Right lobe of liver (tissue), 6 donors: ENCODE measurements around the gene GRIFIN. TPM values are rescaled to one million over a fixed set of nuclear protein-coding genes. Genes with fewer than 3 reads are reported as not detected.
A peak's percentile ranks its signal among the peaks of the same experiment; 100 is the strongest.

Source experiments
- ATAC-seq, 4 donors: fragments of 200-7000 bp; cut with Tn5 transposase; one replicate each; pipeline ENCODE4 v1.9.1; 2020; ENCODE audit warnings: mild to moderate bottlenecking in 4 of 4, moderate library complexity in 4 of 4
- DNase-seq, 3 donors: peaks; one replicate each; pipeline ENCODE4 v3.0.0-alpha.2; 2020
- H3K27ac ChIP-seq, 3 donors: fragments of 200-600 bp; one replicate each; pipeline ENCODE4 v1.8.0; 2022
- H3K27me3 ChIP-seq, 2 donors: fragments of 200-600 bp; one replicate each; pipeline ENCODE4 v1.8.0; 2022
- H3K36me3 ChIP-seq, 4 donors: fragments of 200-600 bp; sonication (generic) in 1 of 4; one replicate each; pipeline versions ENCODE4 v1.5.1 to v1.8.0; 2017 to 2022; ENCODE audit warnings: control low read depth in 1 of 4
- H3K4me1 ChIP-seq, 4 donors: fragments of 200-600 bp; sonication (generic) in 1 of 4; one replicate each; pipeline versions ENCODE4 v1.5.1 to v1.8.0; 2017 to 2022; ENCODE audit warnings: control low read depth in 1 of 4
- H3K4me3 ChIP-seq, 3 donors: fragments of 200-600 bp; one replicate each; pipeline ENCODE4 v1.8.0; 2022
- H3K9me3 ChIP-seq, 4 donors: fragments of 200-600 bp; sonication (generic) in 1 of 4; one replicate each; pipeline versions ENCODE4 v1.5.1 to v1.8.0; 2017 to 2022; ENCODE audit warnings: control low read depth in 1 of 4
- CTCF ChIP-seq, 4 donors: fragments of 200-600 bp in 3 of 4; fragments of 450-650 bp in 1 of 4; IDR thresholded peaks; one replicate each; pipeline versions ENCODE4 v1.5.1 to v1.8.0; 2016 to 2022; ENCODE audit warnings: antibody characterized with exemption in 4 of 4, mild to moderate bottlenecking in 2 of 4
- POLR2A ChIP-seq: fragments of 450-650 bp; IDR thresholded peaks from one replicate; pipeline ENCODE4 v1.6.1; 2017; ENCODE audit warnings: antibody characterized with exemption, mild to moderate bottlenecking
- WGBS: methylation state at CpG from one replicate; pipeline ENCODE4 v1.1.6; 2018; ENCODE audit warnings: low coverage, low lambda C conversion rate; ENCODE audit not compliant: insufficient coverage; ENCODE audit errors: missing lambda C conversion rate; 5-methylcytosine and 5-hydroxymethylcytosine counted together
- intact Hi-C, 2 donors: fragments of 100-400 bp; cut with DNase I; formaldehyde crosslinking; loops; one replicate each; pipeline versions ENCODE4 v1.11.2 to v1.14.1; 2022
- total RNA-seq, 6 experiments: library from RNA; depleted of rRNA in 2 of 6; stranded (reverse); fragments of >200 nt in 2 of 6; fragmentation: NEBNext Ultra II Directional in 3 of 6; extraction: Animal tissue kit (Norgen Biotek cat#: 25700) in 3 of 6; gene quantifications; one replicate each; pipeline versions ENCODE4 v1.1.0 to v1.2.4, GENCODE V29; 2016 to 2023
- donor health status: DM: no; HTN: yes; CAD: no.
- donor health status: DM: no; HTN: no; CAD: no.
- donor health status: DM: no; HTN: no; CAD: no.
- donor health status: DM: no; HTN: yes; CAD: no.
- donor health status: DM: no; HTN: yes; CAD: no.

Gene GRIFIN
- total RNA-seq, 6 experiments from 2014 or later: not detected

DNA sequence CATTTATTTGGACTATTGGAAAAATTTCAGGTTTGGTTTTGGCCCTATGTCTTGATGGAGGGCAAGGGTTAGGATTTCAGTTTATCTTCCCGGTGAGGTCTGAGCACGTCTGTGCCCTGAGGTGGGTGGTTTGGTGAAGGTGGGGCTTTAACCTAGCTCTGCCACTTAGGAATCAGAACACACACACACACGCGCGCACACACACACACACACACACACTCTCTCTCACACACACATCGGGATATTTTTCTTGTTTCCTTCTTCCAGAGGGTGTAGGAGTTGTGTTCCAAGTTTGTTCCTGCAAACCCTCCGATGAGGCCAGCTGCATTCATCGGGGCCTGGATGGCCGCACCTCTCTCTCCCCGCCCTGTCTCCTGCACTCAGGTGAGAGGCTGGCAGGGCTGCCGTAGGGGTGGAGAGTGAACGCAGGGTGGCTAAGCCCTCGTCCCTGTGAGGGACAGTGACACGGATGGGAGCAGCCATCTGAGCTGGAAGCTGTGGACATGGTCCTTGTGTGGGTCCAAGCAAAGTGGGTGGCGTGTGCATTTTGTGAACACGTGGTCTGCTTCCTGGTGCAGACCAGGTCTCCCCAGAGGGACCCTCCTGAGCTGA is 38.6 kb downstream of the GRIFIN start:
- DNase-seq (no peak), ATAC-seq (no peak)
- H3K4me1 ChIP-seq: no peaks in the 10 kb centered on the region

GRCh38 chr7:2437136-2437535 is 39.1 kb downstream of the GRIFIN start:
- Histone ChIP-seq H3K27me3 (no peaks in the 10 kb centered on the region), H3K36me3 (peaks cover 0 to 12% (median 2%) of the 10 kb centered on the region in 4 donors), H3K4me3 (no peak overlapping the region), H3K27ac (no peak overlapping the region), H3K9me3 (no peaks in the 10 kb centered on the region), H3K4me1 (no peaks in the 10 kb centered on the region)
- no peak for DNase-seq
- WGBS: 88% methylated on average over 9 of the region's 9 CpGs
- intact Hi-C loops: no loop called here
- no peak for ATAC-seq
- TF ChIP-seq CTCF (IDR thresholded peaks at IDR 0.05) (no peak), POLR2A (no peak)

More for the DNA sequence above, 38.6 kb downstream of the GRIFIN start:
- Histone ChIP-seq H3K27me3 (no peaks in the 10 kb centered on the region), H3K27ac (no peak overlapping the region), H3K36me3 (peaks cover 0 to 12% (median 2%) of the 10 kb centered on the region in 4 donors), H3K4me3 (no peak overlapping the region), H3K9me3 (no peaks in the 10 kb centered on the region)
- WGBS: 70% methylated on average over 10 of the region's 16 CpGs
- TF ChIP-seq POLR2A (no peak), CTCF (IDR thresholded peaks at IDR 0.05) (no peak)
- intact Hi-C loops: no loop called here

DNA sequence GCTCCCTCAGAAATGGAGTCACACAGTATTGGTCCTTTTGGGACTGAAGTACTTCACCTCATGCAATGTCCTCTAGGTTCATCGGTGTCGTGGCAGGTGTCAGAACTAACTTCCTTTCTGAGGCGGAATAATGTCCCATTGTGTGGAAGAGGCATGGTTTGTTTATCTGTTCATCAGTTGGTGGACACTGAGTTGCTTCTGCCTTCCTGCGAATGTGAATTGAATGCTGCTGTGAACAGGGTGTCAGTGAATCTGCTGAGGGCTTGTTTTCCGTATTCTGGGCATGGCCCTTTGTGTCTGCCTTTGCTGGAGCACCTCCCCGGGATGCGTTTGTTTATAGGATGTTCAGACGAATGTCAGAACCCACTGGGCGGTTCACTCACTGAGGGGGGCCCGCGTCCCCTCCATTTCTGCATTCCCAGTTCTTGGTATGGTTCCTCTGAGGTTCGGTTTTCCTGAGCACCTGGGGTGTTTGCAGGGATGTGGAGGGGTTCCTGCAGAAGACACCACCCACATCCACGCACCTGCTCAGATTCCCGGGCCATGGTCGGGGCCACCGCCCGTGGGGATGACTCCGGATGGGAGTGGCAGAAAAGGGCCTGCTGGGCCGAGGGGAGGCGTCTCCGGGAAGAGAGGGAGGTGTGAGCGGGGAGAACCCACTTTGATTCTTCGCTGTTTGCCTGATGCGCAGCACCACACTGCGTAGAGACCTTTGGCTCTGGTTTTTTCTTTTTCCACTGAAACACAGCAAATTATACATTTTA is 39.7 kb downstream of the GRIFIN start:
- H3K27me3 ChIP-seq: no peaks in the 10 kb centered on the region
- no peak overlapping the region for H3K27ac ChIP-seq
- no peaks in the 10 kb centered on the region for H3K4me1 ChIP-seq
- H3K36me3 ChIP-seq: peaks cover 0 to 12% (median 2%) of the 10 kb centered on the region in 4 donors
- H3K9me3 ChIP-seq: no peaks in the 10 kb centered on the region
- no peak for TF ChIP-seq CTCF (IDR thresholded peaks at IDR 0.05)
- TF ChIP-seq POLR2A: no peak
- ATAC-seq (no peak), DNase-seq (peak in 1 of 3 donors; percentile 34)
- WGBS: 94% methylated on average over 14 of the region's 25 CpGs
- no peak overlapping the region for H3K4me3 ChIP-seq
- intact Hi-C loops: no loop called here

- Histone ChIP-seq H3K4me1 (no peaks in the 10 kb centered on the region), H3K27me3 (no peaks in the 10 kb centered on the region), H3K4me3 (no peak overlapping the region), H3K27ac (no peak overlapping the region), H3K9me3 (no peaks in the 10 kb centered on the region), H3K36me3 (peaks cover 0 to 12% (median 2%) of the 10 kb centered on the region in 4 donors)
- 91% methylated on average over 3 of the region's 5 CpGs for WGBS
- DNase-seq (no peak), ATAC-seq (no peak)
- intact Hi-C loops: no loop called here
- TF ChIP-seq CTCF (IDR thresholded peaks at IDR 0.05) (no peak), POLR2A (no peak)
These were observed 41.1 kb downstream of the GRIFIN start for GRCh38 chr7:2435146-2435545.
